ENCODE data around the gene NPAS3.

DNA sequence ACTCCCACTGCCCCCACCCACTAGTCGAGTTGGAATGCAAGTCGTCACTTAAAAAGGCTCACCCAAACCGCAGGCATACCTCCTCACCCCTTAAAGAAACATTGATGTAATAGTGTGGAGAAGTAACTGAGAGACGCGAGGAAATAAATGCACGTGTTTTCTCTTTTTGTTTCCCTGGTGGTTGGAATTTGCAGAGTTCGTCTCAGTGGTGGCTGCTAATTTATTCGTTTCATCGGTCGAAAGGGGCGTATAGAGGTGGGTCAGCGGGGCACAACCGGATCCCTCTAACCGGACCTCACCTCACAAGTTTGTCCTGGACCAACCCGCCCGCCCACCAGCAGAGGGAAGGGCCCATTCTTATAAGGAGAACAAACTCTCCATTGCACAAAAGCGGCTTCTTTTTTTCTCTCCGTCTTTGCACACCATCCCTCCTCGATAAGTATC is 5.0 kb upstream of the NPAS3 start:
- TF ChIP-seq, protein P1, sequence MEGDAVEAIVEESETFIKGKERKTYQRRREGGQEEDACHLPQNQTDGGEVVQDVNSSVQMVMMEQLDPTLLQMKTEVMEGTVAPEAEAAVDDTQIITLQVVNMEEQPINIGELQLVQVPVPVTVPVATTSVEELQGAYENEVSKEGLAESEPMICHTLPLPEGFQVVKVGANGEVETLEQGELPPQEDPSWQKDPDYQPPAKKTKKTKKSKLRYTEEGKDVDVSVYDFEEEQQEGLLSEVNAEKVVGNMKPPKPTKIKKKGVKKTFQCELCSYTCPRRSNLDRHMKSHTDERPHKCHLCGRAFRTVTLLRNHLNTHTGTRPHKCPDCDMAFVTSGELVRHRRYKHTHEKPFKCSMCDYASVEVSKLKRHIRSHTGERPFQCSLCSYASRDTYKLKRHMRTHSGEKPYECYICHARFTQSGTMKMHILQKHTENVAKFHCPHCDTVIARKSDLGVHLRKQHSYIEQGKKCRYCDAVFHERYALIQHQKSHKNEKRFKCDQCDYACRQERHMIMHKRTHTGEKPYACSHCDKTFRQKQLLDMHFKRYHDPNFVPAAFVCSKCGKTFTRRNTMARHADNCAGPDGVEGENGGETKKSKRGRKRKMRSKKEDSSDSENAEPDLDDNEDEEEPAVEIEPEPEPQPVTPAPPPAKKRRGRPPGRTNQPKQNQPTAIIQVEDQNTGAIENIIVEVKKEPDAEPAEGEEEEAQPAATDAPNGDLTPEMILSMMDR (IDR thresholded peaks at IDR 0.05): no peak
- no peak for TF ChIP-seq POLR2A (IDR thresholded peaks at IDR 0.05)
